DMS153 (cell line): Measurements from ENCODE around the gene HOXA5.

Source experiments
- DNase-seq: peaks from one replicate; lab custom pipeline; 2025; lab: John Stamatoyannopoulos, UW

The HOXA5 gene

GRCh38 chr7:27094304-27095049 is 49.0 kb downstream of the HOXA5 start:
- DNase-seq: no peak

GRCh38 chr7:27093184-27093895 is 50.1 kb downstream of the HOXA5 start:
- DNase-seq: no peak

DNA sequence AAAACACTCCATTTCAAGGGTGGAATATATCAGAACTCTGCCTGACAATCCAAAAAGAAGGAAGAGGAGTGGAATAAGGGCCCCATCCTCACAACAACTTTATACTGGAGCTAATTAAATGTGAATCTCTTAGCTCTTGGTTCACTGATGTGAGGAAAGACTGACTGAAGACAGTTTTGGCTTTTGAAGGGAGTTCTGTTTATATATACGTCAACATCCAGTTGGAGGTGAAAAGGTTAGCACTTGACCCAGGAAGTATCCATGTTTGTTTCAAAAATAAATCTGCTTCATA is 50.7 kb downstream of the HOXA5 start:
- no peak for DNase-seq

DNA sequence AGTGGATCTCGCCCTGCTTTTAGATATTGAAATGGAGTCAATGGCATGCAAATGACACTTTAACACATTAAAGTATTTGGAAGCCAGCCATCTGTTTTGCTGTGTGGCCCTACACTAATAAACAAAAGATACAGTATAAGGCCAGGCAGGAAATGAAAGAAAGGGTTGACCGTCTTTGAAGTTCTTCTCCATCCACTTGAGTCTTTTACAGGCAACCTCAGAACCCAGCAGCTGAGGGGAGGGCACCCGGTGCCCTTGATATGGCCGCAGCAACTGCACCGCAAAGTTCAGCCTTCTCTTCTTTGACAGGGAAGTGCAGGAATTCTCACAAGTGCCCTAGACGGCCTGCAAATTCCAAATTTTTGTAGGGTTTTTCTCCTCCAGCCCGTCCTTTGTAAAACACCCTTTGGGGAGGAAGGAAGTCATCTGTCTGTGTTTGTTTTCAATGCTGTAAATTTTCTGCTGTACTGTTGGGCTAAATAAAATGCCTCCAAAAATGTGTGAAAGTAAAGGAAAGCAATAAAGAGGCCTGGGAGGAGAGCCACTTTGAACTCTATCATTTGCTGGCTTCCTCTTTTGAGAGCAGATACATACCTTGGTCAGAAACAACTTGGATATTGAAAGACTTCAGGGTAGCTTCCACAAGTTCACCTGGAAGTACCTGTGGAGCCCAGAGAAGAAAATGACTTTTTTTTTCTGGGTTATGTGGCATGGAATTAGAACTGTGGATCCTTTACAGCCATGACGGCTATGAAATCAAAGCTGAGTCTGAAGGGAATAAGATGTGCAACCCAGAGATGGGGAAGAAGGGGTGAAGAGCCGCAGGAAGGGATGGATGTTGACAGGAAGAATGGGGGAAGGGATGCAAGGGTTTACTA is 51.3 kb downstream of the HOXA5 start:
- DNase-seq: no peak

GRCh38 chr7:27091105-27091504 is 52.4 kb downstream of the HOXA5 start:
- peak; percentile 33 for DNase-seq
